OCI-M1 (cell line): ENCODE results near the gene COX7A1.
"Not testable (repeated sequence)": the region's sequence is repeated elsewhere in the genome, so short reads cannot be mapped to it uniquely, and the experiment has no call there.

ENCODE experiments used
- DNase-seq: peaks from one replicate; lab custom pipeline; 2025; lab: John Stamatoyannopoulos, UW

The COX7A1 gene

DNA sequence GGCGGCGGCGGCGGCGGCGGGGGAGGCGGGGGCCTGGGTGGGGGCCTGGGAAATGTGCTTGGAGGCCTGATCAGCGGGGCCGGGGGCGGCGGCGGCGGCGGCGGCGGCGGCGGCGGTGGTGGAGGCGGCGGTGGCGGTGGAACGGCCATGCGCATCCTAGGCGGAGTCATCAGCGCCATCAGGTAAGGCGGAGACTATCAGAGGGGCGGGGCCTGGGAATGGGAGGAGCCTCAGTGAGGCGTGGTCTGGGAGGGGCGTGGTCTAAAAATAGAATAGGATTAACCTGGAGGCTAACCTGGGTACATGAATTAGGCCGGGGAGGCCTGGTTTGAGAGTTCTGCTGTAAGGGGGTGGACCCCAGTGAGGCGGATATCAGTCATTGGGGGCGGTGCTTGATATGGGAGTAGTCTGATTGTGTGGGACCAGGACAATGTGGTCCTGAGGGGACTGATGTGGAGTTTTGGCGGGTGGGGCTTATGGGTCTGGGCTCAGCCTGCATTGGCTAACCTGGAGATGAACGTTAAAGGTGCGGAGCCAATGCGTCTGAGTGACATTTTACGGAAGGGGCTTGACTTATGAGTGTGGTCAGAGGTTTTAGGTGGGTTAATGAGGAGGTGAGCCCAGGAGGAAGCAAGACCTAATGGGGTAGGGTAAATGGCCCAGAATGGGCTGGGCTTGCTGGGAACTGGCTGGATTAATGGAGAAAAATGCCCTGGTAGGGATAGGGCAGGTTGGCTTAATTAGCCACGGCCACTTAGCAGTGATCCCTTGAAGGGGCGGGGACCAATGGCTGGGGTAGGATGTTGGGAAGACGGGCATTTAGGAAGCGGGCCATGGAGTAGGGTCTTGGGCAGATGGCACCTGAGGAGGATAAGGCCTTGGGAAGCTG lies 11.0 kb downstream of the COX7A1 start:
- DNase-seq: peak; percentile 93

GRCh38 chr19:36140304-36141038 lies 11.8 kb downstream of the COX7A1 start:
- peak; percentile 79 for DNase-seq

- peak; percentile 99 for DNase-seq
Observed at GRCh38 chr19:36139473-36140303, 12.6 kb downstream of the COX7A1 start, which contains the start of gene CAPNS1. CAPNS1 (plus strand) TSS chr19:36140066; CDS start chr19:36141012, 946 bp downstream.

GRCh38 chr19:36139120-36139472 lies 13.2 kb downstream of the COX7A1 start:
- no peak for DNase-seq

GRCh38 chr19:36136964-36137686 lies 15.1 kb downstream of the COX7A1 start:
- DNase-seq: no peak

DNA sequence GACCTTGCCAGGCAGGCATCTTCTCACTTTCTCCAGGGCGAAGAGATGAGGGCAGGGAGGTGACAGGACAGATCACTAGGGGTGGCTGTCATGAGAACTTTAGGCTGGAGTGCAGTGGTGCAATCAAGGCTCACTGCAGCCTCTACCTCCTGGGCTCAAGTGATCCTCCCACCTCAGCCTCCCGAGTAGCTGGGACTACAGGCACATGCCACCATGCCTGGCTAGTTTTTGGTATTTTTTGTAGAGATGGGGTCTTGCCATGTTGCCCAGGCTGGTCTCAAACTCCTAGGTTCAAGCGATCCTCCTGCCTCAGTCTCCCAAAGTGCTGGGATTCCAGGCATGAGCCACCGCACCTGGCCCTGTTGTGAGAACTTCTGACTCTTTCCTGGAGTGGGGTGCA lies 17.4 kb downstream of the COX7A1 start:
- DNase-seq: not testable (repeated sequence)

- not testable (repeated sequence) for DNase-seq
Observed at GRCh38 chr19:36131221-36131620, 21.0 kb downstream of the COX7A1 start.

GRCh38 chr19:36128392-36128736 lies 23.9 kb downstream of the COX7A1 start:
- no peak for DNase-seq

DNA sequence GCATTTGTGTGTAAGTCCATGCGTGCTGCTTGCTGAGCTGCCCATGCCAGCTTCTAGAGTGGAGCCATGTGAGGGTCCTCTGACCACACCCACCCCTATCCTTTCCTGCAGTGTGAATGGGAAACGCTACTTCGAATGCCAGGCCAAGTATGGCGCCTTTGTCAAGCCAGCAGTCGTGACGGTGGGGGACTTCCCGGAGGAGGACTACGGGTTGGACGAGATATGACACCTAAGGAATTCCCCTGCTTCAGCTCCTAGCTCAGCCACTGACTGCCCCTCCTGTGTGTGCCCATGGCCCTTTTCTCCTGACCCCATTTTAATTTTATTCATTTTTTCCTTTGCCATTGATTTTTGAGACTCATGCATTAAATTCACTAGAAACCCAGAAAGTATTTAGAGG lies 26.7 kb downstream of the COX7A1 start:
- DNase-seq: no peak

- DNase-seq: no peak
Observed at GRCh38 chr19:36121486-36122124, 30.6 kb downstream of the COX7A1 start.

GRCh38 chr19:36120984-36121358 lies 31.3 kb downstream of the COX7A1 start:
- DNase-seq: no peak

DNA sequence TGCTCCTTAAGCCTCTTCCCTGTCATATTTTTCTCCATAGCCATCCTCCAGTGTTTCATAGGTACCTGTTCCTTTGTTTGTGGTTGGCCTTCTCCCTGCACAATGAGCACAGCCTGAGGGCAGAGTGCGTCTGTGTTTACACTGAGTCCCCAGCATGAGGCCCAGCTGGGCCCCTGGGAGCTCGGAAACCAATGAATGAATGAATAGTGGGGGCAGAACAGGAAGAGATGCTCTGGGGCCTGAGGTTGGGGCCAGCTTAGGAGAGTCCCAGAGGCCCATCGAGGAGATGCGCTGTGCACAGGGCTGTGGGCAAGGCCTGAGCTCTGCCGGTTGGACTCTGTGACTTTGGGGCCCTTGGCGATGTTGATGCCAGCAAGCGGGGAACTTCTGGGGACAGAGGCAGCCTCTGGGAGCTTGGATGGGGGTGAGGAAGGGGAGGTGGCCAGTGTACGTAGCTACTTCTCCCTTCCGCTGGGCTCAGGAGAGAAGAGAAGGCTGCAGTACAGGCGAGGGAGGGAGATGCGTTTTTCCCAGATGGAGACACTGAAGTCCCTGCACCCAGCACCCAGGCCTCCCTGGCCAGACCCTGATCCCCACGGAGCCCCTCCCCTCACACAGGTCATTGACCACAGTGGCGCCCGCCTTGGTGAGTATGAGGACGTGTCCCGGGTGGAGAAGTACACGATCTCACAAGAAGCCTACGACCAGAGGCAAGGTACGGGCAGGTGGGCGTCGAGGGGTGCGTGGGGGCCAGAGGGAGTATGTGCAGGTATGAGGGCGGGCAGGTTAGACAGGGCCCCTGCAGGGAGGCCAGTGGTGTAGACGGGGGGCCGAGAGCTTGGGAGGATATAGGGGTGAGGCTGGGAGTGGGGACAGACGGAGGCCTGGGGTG lies 31.9 kb downstream of the COX7A1 start:
- DNase-seq: no peak

GRCh38 chr19:36116344-36116637 lies 36.0 kb downstream of the COX7A1 start:
- DNase-seq: no peak

GRCh38 chr19:36115453-36116343 lies 36.5 kb downstream of the COX7A1 start, which contains the start of gene TBCB:
TBCB (plus strand) TSS chr19:36115468; CDS start chr19:36115561, 93 bp downstream.
- DNase-seq: no peak

- DNase-seq: peak; percentile 100
Observed at GRCh38 chr19:36114721-36115452, 37.4 kb downstream of the COX7A1 start, which contains the start of gene POLR2I. POLR2I (minus strand) TSS chr19:36114875; CDS start chr19:36114856, 19 bp downstream.

DNA sequence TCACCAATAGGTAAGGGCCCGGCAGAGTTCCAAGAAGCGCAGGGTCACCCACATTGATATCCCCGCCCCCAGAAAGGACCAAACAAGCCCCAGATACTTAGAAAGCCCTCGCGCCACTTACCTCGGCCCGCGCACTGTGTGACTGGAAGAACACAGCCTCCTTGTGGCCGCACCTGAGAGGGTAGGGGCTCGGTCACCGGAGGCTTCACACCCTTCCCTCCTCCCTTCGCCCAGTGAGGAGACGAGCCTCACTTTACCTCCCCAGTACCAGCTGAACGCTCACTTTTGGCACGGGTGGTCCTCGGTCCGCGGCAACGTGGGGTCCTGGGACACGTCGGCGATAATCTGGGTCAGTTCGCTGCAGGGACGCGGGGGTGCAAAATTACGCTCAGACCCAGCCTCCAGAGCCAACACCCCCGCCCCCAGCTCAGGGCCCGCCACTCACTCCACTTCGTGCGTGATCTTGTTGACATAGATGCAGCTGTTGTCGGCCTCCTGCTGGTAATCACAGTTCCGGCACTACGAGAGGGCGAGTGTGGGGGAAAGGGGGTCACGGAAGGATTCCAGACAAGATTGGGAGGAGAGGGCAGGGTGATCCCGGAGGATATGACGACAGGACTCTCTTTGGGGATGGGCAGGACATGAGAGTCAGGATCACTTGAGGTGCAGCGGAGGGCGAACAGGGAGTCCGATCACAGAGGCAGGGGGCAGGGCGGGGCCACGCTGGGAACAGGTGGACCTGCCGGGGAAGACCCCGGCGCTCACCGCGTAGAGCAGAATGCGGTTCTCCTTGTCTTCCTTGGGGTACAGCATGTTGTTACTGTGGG lies 38.1 kb downstream of the COX7A1 start:
- DNase-seq: no peak

GRCh38 chr19:36113425-36113824 lies 38.8 kb downstream of the COX7A1 start:
- no peak for DNase-seq
